Stimulated activated CD4-positive, alpha-beta T cell treated with anti-CD3 and anti-CD28 coated beads, TNF-alpha, amount 100 ng/mL, for 48 hours (primary cell): Measurements from ENCODE around the gene SENP7.
"Not testable (repeated sequence)": the region's sequence is repeated elsewhere in the genome, so short reads cannot be mapped to it uniquely, and the experiment has no call there.

Experiments
- DNase-seq, 3 donors: peaks; one replicate each; pipeline ENCODE4 v3.0.0-alpha.2; 2020; ENCODE audit warnings: low read depth in 3 of 3

Gene SENP7

GRCh38 chr3:101325393-101326134 lies 187.4 kb downstream of the SENP7 start:
- no peak for DNase-seq

GRCh38 chr3:101320475-101320874 lies 192.5 kb downstream of the SENP7 start, which contains the start of gene IMPG2:
Gene IMPG2, minus strand, starts transcription at chr3:101320575. Its CDS starts 203 bp downstream, at chr3:101320372.
- no peak for DNase-seq

GRCh38 chr3:101319531-101319930 lies 193.5 kb downstream of the SENP7 start:
- DNase-seq = no peak

GRCh38 chr3:101312545-101312944 lies 200.5 kb downstream of the SENP7 start:
- no peak for DNase-seq

- DNase-seq = no peak
Measured at GRCh38 chr3:101311676-101312075, 201.3 kb downstream of the SENP7 start.

GRCh38 chr3:101310978-101311375 lies 202.0 kb downstream of the SENP7 start:
- no peak for DNase-seq

GRCh38 chr3:101308147-101308772 lies 204.8 kb downstream of the SENP7 start:
- not testable (repeated sequence) for DNase-seq

- no peak for DNase-seq
Measured at GRCh38 chr3:101303836-101304235, 209.2 kb downstream of the SENP7 start.

- DNase-seq = no peak
Measured at GRCh38 chr3:101303089-101303731, 209.8 kb downstream of the SENP7 start.

- no peak for DNase-seq
Measured at GRCh38 chr3:101300073-101300472, 212.9 kb downstream of the SENP7 start.

GRCh38 chr3:101292027-101292426 lies 221.0 kb downstream of the SENP7 start:
- DNase-seq = no peak

- DNase-seq = no peak
Measured at GRCh38 chr3:101288294-101288693, 224.7 kb downstream of the SENP7 start.

GRCh38 chr3:101284757-101285156 lies 228.3 kb downstream of the SENP7 start:
- no peak for DNase-seq

- no peak for DNase-seq
Measured at GRCh38 chr3:101281521-101282030, 231.4 kb downstream of the SENP7 start.

- no peak for DNase-seq
Measured at GRCh38 chr3:101279765-101280385, 233.1 kb downstream of the SENP7 start.

GRCh38 chr3:101279162-101279561 lies 233.8 kb downstream of the SENP7 start:
- DNase-seq = no peak

- no peak for DNase-seq
Measured at GRCh38 chr3:101278727-101279126, 234.3 kb downstream of the SENP7 start.
